Endothelial cell of umbilical vein (primary cell): ENCODE results near the gene MYO1B.

Source experiments
- CTCF ChIP-seq, 2 donors: IDR thresholded peaks; 1 replicate in 1 of 2; 2 replicates in 1 of 2; pipeline ENCODE4 v1.5.1; 2011; ENCODE audit warnings: low read length in 2 of 2, mild to moderate bottlenecking in 2 of 2, moderate library complexity in 2 of 2, control low read depth in 1 of 2, inconsistent platforms in 1 of 2, low read depth in 1 of 2; ENCODE audit not compliant: insufficient read depth in 1 of 2; ENCODE audit errors: extremely low read depth in 1 of 2
- EZH2 ChIP-seq: IDR thresholded peaks from 2 replicates; pipeline ENCODE4 v1.6.1; 2012; ENCODE audit warnings: borderline replicate concordance, low read depth, mild to moderate bottlenecking, moderate library complexity, low read length, inconsistent platforms; ENCODE audit not compliant: severe bottlenecking
- FOS ChIP-seq: IDR thresholded peaks from 2 replicates; pipeline ENCODE4 v1.6.1; 2011; ENCODE audit warnings: mild to moderate bottlenecking, low read length, moderate library complexity, borderline replicate concordance; ENCODE audit not compliant: insufficient read depth
- JUN ChIP-seq: IDR thresholded peaks from 2 replicates; pipeline ENCODE4 v1.6.1; 2011; ENCODE audit warnings: borderline replicate concordance, low read depth; ENCODE audit not compliant: insufficient read length, insufficient read depth
- MAX ChIP-seq: IDR thresholded peaks from 2 replicates; pipeline ENCODE4 v1.6.1; 2011; ENCODE audit not compliant: insufficient read depth, insufficient read length
- MYC ChIP-seq: IDR thresholded peaks from one replicate; pipeline ENCODE4 v1.6.1; 2011; ENCODE audit warnings: mild to moderate bottlenecking, low read depth, low read length
- POLR2A ChIP-seq: IDR thresholded peaks from 2 replicates; pipeline ENCODE4 v1.6.1; 2012; ENCODE audit warnings: low read depth, mild to moderate bottlenecking, control low read depth, low read length
- POLR2AphosphoS5 ChIP-seq: IDR thresholded peaks from 2 replicates; pipeline ENCODE4 v1.6.1; 2012; ENCODE audit warnings: low read depth, mild to moderate bottlenecking, control low read depth, low read length, moderate library complexity; ENCODE audit not compliant: insufficient read depth

- TF ChIP-seq POLR2A (no peak), CTCF (IDR thresholded peaks at IDR 0.05; ENCODE audit: extremely low read depth in 1 of 2, insufficient read depth in 1 of 2, low read depth in 1 of 2, low read length in 2 of 2) (no peak), MYC (no peak), EZH2 (no peak), POLR2AphosphoS5 (no peak), MAX (no peak), JUN (no peak), FOS (no peak)
Observed at GRCh38 chr2:191253476-191253875, 8.3 kb downstream of the MYO1B start.
